Measurements from ENCODE around the gene PGC.
A peak's percentile ranks its signal among the peaks of the same experiment; 100 is the strongest.

PGC gene

DNA sequence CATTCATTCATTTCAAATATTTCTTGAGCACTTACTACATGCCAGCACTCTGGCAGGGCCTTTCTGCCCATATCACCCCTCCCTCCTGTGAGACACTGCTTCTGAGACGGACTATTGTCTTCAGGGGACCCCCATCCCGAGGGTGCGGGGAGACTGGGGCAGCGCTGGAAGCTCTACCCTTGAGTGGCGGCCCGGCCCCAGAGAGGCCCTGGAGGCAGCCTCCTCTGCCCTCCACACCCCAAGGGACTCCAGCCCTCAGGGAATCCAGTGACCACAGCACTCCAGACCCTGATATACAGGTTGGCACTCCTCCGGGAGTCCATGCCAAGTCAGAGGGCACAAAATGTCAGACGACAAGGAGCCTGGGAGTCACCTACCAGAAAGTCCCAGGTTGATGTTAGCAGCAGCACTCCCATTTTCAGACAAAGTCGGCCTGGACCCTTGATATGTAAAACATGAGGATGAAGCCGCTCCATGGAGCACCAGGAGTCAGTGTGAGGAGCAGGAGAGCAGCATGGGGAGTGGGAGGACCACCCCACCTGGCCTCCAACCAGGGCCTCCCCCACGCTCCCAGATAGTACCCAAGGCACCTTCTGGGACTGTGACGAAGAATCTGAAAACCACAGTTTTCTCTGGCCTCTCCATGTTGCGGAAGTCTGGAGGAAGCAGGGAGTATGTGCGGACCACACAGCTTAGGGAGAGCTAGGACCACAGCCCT, 32.5 kb downstream of the PGC start:
- FAIRE-seq (peak; percentile 78), DNase-seq (ENCODE audit: insufficient read length) (no peak)
- no peak for TF ChIP-seq POLR2A (IDR thresholded peaks at IDR 0.05; ENCODE audit: low read depth, low read length)
- TF ChIP-seq POLR2AphosphoS5 (IDR thresholded peaks at IDR 0.05; ENCODE audit: low read depth, low read length): no peak; the same call in 1 of the 2 replicates
- no peak for TF ChIP-seq TAF1 (IDR thresholded peaks at IDR 0.05; ENCODE audit: borderline replicate concordance, low read depth, low read length)

DNA sequence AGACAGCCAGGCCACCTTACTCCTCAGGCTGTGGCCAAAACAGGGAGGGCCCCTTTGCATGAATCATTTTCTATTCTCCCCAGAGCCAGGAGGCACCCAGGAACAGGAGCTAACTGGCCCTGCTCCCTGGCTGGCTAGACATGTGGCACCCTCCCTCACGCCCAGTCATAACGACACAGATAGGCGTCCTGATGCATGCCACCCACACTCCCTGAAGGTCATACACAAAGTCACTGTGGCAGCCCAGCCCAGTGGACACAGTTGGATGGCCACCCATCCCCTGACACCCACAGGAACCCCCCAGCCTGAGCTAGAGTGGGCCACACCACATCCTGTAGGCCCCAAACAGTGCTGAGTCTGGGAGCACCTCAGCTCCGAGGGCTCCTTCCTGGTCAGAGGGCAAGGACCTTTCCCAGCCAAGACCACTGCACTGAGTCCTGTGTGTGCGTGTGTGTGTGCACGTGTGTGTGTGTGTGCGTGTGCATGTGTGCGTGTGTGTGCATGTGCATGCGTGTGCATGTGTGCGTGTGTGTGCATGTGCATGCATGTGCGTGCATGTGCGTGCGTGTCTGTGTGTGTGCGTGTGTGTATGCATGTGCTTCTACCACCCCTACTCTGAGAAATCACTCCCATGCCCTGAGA, 33.4 kb downstream of the PGC start:
- FAIRE-seq (peak; percentile 92), DNase-seq (ENCODE audit: insufficient read length) (no peak)
- TF ChIP-seq POLR2AphosphoS5 (IDR thresholded peaks at IDR 0.05; ENCODE audit: low read depth, low read length) (peak; percentile 66), TAF1 (IDR thresholded peaks at IDR 0.05; ENCODE audit: borderline replicate concordance, low read depth, low read length) (no peak), POLR2A (IDR thresholded peaks at IDR 0.05; ENCODE audit: low read depth, low read length) (peak; percentile 50)

DNA sequence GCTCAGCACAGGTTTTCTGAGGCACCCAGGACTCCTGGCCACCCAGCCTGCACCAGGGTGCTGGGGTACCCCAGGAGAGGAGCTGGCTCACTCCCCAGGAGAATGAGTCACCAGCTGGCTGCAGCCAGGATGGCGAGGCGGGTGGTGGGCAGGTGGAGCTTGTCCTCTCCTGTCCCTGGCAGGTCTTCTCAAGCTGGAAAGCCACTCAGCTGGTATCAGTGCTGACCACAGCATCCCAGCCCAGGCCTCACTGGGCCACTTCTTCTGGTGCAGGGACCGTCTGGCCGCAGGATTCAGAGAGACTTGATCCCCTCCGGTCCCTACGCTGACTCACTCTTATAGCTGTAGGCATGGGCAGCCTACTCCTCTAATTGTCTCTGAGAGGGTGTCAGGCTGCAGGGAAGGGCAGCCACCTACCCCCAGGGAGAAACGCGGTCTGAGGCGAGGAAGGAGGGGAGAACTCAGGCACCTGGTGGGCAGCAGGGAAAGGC, 34.0 kb downstream of the PGC start:
- no peak for TF ChIP-seq TAF1 (IDR thresholded peaks at IDR 0.05; ENCODE audit: borderline replicate concordance, low read depth, low read length)
- TF ChIP-seq POLR2AphosphoS5 (IDR thresholded peaks at IDR 0.05; ENCODE audit: low read depth, low read length): no peak
- no peak for TF ChIP-seq POLR2A (IDR thresholded peaks at IDR 0.05; ENCODE audit: low read depth, low read length)
- FAIRE-seq: no peak
- DNase-seq (ENCODE audit: insufficient read length): no peak

DNA sequence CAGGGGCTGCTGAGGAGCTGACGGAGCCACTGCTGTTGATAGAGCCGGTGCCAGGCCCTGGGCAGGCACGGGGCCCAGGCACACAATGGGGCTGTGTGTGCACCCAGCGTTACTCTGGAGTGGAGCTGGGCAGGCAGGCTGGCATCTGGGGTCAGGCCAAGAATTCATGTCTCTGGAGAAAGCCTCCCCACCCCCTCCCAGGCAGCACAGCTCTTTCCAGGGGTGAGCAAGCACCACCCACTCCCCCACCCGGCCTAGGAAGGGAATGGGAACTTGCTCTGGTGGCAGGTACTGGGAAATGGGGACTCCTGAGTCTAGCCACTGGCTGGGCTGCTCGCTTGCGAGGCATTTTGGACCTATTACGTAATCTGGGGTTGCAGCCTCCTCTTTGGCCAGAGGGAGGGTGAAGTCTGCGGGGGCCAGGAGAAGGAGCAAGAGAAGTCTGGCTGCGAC, 34.5 kb downstream of the PGC start:
- TF ChIP-seq POLR2AphosphoS5 (IDR thresholded peaks at IDR 0.05; ENCODE audit: low read depth, low read length) (no peak), POLR2A (IDR thresholded peaks at IDR 0.05; ENCODE audit: low read depth, low read length) (no peak), TAF1 (IDR thresholded peaks at IDR 0.05; ENCODE audit: borderline replicate concordance, low read depth, low read length) (no peak)
- no peak for DNase-seq (ENCODE audit: insufficient read length)
- FAIRE-seq: no peak

DNA sequence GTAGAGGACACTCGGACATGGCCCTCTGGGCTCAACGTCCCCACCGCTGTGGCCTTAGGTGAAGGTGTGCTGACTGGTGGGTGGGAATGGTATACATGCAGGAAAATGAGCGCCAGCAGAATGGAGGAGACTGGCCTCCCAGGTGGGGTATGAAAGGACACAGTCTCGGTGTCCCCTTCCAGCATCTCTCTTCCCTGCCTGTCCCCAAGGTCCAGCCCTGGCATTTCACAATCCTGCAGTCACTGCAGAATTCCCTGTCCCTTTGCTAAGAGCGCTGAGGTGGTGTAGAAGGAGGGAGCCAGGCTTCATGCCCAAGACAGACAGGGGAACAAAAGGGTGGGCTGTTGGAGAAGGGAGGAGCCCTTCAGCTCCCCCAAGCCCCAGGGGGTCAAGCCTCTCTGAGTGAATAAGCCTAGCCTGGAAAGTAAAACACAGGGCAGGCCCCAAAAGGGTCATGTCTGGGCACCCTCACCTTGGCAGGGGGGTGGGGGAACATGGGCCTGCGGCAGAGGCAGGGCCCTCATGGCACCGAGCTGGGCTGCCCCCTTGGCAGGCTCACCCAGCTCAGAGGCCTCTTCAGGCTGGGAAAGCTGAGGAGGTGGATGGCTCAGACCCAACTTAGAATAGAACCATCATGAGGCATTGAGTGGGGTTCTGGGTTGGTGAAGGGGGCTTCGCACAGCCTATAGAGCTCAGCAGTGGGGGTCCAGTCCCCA, 35.7 kb downstream of the PGC start:
- no peak for TF ChIP-seq POLR2AphosphoS5 (IDR thresholded peaks at IDR 0.05; ENCODE audit: low read depth, low read length)
- TF ChIP-seq TAF1 (IDR thresholded peaks at IDR 0.05; ENCODE audit: borderline replicate concordance, low read depth, low read length): no peak
- no peak for TF ChIP-seq POLR2A (IDR thresholded peaks at IDR 0.05; ENCODE audit: low read depth, low read length)
- no peak for FAIRE-seq
- DNase-seq (ENCODE audit: insufficient read length): no peak

DNA sequence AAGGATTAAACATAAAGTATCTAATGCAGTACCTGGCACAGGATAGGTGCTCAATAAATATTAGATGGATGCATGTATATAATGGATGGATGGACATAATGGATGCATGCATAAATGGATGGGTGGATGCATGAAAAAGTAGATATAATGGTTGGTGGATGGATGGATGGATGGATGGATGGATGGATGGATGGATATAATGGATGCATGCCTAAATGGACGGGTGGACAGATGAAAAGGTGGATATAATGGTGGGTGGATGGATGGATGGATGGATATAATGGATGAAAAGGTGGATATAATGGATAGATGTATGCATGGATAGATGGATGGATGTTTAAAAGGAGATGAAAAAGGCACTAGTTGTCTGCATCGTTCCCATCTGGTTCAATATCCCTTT, 37.8 kb downstream of the PGC start:
- no peak for FAIRE-seq
- DNase-seq (ENCODE audit: insufficient read length): no peak
- TF ChIP-seq POLR2A (IDR thresholded peaks at IDR 0.05; ENCODE audit: low read depth, low read length) (no peak), POLR2AphosphoS5 (IDR thresholded peaks at IDR 0.05; ENCODE audit: low read depth, low read length) (no peak), TAF1 (IDR thresholded peaks at IDR 0.05; ENCODE audit: borderline replicate concordance, low read depth, low read length) (no peak)

DNA sequence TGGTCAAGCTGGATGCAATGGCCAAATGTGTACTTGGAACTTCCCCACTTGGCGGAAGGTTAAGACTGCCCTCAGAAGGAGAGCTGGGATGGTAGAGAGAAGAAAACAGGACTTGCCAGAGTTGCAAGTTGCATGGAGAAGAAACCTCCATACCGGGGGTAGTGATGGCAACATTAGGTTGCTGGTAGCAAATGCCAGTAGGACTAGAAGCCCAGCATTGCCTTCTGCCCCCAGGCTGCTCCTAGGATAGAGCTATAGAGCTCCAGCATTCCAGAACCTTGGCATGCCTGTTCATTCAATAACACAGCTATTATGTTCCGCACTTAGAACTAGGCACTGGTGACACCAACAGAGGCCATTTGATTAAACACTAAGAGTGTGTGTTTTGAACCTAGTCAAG, 38.3 kb downstream of the PGC start:
- TF ChIP-seq TAF1 (IDR thresholded peaks at IDR 0.05; ENCODE audit: borderline replicate concordance, low read depth, low read length) (no peak), POLR2AphosphoS5 (IDR thresholded peaks at IDR 0.05; ENCODE audit: low read depth, low read length) (no peak), POLR2A (IDR thresholded peaks at IDR 0.05; ENCODE audit: low read depth, low read length) (no peak)
- no peak for DNase-seq (ENCODE audit: insufficient read length)
- no peak for FAIRE-seq

DNA sequence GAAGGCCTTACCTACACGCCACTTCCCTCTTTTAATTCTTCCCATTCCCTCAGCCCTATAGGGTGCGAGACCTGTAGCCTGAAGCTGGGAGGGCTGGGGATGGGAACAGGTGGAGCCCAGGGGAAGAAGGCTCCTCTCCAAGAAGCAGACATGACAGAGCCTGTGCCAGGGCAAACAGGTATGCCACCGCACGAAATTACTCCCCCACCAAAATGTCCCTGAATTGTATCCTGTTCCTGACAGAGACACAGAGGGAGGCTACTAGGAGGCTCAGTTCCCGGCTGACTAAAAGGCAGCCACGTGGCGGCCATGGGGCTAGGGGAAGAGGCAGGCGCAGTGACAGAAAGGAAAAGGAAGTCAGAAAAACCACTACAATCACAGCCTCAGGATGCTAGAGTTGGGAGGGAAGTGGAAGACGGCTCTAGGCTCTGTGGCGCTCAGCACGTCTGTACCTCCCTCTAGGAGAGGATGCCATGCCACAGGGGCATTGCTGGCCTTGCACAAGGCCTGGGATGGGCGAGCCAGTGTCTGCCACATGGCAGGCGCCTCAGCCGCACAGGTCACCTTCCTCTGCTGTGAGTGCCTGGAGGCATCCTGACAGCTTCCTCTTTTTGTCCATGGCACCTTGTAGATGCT, 39.5 kb downstream of the PGC start:
- no peak for DNase-seq (ENCODE audit: insufficient read length)
- no peak; the same call in 1 of the 2 replicates for TF ChIP-seq POLR2AphosphoS5 (IDR thresholded peaks at IDR 0.05; ENCODE audit: low read depth, low read length)
- TF ChIP-seq POLR2A (IDR thresholded peaks at IDR 0.05; ENCODE audit: low read depth, low read length): no peak
- peak; percentile 32; the same call in 1 of the 2 replicates for TF ChIP-seq TAF1 (IDR thresholded peaks at IDR 0.05; ENCODE audit: borderline replicate concordance, low read depth, low read length)
- peak; percentile 93 for FAIRE-seq

DNA sequence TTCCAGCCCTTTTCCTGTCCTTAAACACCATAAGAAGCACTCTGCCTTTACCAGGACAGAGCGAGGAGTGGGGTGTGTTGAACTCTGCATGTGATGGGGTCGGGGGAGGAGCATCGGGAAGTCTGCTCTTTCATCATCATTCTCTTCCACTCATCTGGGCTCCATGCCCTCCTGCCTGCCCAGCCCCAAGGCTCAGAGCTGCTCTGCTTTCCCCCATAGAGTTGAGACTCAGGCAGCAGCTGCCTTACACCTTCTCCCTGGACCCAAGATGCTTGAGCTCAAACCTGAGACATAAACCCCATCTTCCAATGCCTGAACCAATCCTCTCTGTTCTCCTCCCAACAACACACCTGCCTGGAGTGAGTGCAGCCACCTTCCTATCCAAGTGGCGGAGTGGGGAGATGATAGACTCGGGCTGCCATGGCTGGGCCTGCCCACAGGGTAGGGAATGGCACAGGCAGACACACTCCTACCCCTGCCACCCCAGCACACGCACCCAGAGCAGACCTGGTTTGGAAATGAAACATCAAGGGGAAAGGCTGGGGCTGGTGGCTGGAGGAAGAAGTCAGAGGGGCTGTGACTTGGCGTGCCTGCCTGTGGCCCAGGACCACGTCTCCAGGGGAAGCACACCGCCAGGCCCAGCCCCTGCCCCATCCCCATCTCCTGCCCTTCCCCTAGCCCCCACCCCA, 40.2 kb downstream of the PGC start:
- FAIRE-seq (no peak), DNase-seq (ENCODE audit: insufficient read length) (no peak)
- no peak for TF ChIP-seq TAF1 (IDR thresholded peaks at IDR 0.05; ENCODE audit: borderline replicate concordance, low read depth, low read length)
- peak; percentile 30; the same call in 1 of the 2 replicates for TF ChIP-seq POLR2AphosphoS5 (IDR thresholded peaks at IDR 0.05; ENCODE audit: low read depth, low read length)
- TF ChIP-seq POLR2A (IDR thresholded peaks at IDR 0.05; ENCODE audit: low read depth, low read length): peak; percentile 48; the same call in 1 of the 2 replicates

DNA sequence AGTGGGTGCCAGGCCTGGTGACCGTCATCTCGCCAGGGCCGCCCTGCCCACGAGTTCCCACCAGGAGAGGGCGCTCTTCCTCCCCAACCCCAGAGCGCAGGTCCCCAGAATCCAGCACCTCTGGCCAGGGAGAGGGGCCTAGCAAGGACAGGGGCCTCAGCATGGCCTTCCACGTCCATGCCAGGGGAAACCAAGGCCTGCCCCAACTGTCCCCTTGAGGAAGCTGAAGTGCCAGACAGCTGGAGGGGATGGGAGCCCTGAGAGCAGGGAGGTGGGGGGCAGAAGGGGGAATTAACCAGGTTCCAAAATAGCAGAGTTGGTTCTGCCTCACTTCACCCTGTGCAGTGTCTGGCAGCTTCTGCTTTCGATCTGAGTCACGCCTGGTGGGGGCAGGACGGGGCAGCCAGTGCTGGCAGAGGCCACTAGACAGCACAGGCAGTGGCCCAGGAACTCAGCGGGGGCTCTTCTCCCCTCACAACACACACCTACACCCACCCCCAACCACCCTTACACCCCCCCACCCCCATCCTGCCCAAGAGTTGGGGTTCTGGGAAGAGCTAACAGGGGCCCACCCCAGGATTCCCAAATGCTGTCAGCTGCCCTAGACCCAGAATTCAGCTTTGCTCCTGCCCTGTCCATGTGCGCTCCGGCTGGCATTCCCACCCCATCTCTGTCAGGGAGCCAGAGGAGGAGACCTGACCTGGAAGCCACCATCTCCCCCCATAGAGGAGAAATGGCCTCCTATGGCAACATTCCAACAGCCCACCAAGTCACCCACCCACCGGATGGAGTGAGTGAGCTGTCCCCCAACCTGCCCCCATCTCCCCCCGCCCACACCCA, 41.0 kb downstream of the PGC start:
- FAIRE-seq (peak; percentile 99), DNase-seq (ENCODE audit: insufficient read length) (peak; percentile 91)
- TF ChIP-seq POLR2AphosphoS5 (IDR thresholded peaks at IDR 0.05; ENCODE audit: low read depth, low read length): no peak; the same call in 1 of the 2 replicates
- peak; percentile 57 for TF ChIP-seq POLR2A (IDR thresholded peaks at IDR 0.05; ENCODE audit: low read depth, low read length)
- TF ChIP-seq TAF1 (IDR thresholded peaks at IDR 0.05; ENCODE audit: borderline replicate concordance, low read depth, low read length): no peak

Data from GM12892 (cell line).